ENCODE data around the gene FGD3. TPM values are rescaled to one million over a fixed set of nuclear protein-coding genes. Genes with fewer than 3 reads are reported as not detected.
"Not testable (repeated sequence)": the region's sequence is repeated elsewhere in the genome, so short reads cannot be mapped to it uniquely, and the experiment has no call there.

FGD3 gene
- total and polyA plus RNA-seq, 2 donors (not counting 1 experiment from before 2014, with no cell fraction given) = 130 to 134 TPM

GRCh38 chr9:93013856-93014582 lies 66.7 kb downstream of the FGD3 start:
- no peaks in the 10 kb centered on the region for H3K9me3 ChIP-seq (ENCODE audit: control extremely low read depth in 1 of 3, control insufficient read depth in 2 of 3, insufficient read depth in 1 of 3, low read length in 2 of 3)
- POLR2A ChIA-PET = interaction anchor here (0.6 kb wide), 1 partner anchor 61 kb away, joined by 6 read pairs; no protein-coding TSS in a partner anchor
- peaks cover 4 to 73% of the 10 kb centered on the region in 2 experiments for H3K36me3 ChIP-seq (replicated peaks in 1 of 2; ENCODE audit: control extremely low read depth in 1 of 2, control insufficient read depth in 1 of 2, extremely low read depth in 1 of 2, insufficient read depth in 2 of 2, low read length in 1 of 2)
- no peaks in the 10 kb centered on the region for H3K27me3 ChIP-seq (replicated peaks in 1 of 4; ENCODE audit: control extremely low read depth in 1 of 4, control insufficient read depth in 3 of 4, insufficient read depth in 4 of 4, low read length in 3 of 4)
- DNase-seq = no peak
- intact Hi-C loops (cut with micrococcal nuclease) = no loop called here
- H3K4me2 ChIP-seq (replicated peaks; ENCODE audit: low read depth, low read length, poor library complexity, severe bottlenecking) = no peak overlapping the region
- H3K79me2 ChIP-seq (ENCODE audit: control insufficient read depth, insufficient read depth, low read length) = peaks cover 11% of the 10 kb centered on the region
- H3K9me3 Mint-ChIP-seq (ENCODE audit: insufficient read depth) = no peaks in the 10 kb centered on the region
- CTCF ChIA-PET = interaction anchor here (1.1 to 2.1 kb wide), 4 partner anchors 10 to 95 kb away, joined by 3 to 10 read pairs (median 6); no protein-coding TSS in a partner anchor
- H3K4me1 Mint-ChIP-seq = no peaks in the 10 kb centered on the region
- H2AFZ ChIP-seq (ENCODE audit: insufficient read depth, low read depth, low read length, poor library complexity, severe bottlenecking) = no peak overlapping the region
- H3K9ac ChIP-seq (ENCODE audit: low read length) = no peak overlapping the region
- no peak for ATAC-seq (ENCODE audit: low read depth)
- TF ChIP-seq EZH2 (IDR thresholded peaks at IDR 0.05; ENCODE audit: borderline replicate concordance, insufficient read depth, low read depth, low read length, poor library complexity, severe bottlenecking) (no peak), CTCF (IDR thresholded peaks at IDR 0.05) (no peak)
- H3K27ac Mint-ChIP-seq = no peak overlapping the region
- H4K20me1 ChIP-seq (ENCODE audit: control insufficient read depth, insufficient read depth, low read length, poor library complexity, severe bottlenecking) = peaks cover 48% of the 10 kb centered on the region
- no peaks in the 10 kb centered on the region for H3K27me3 Mint-ChIP-seq
- H3K4me3 Mint-ChIP-seq = no peak overlapping the region
- WGBS (ENCODE audit: insufficient coverage) = 94% methylated on average over 6 of the region's 13 CpGs
- H3K4me1 ChIP-seq (ENCODE audit: control insufficient read depth in 2 of 2, insufficient read depth in 2 of 2, low read length in 2 of 2) = no peaks in the 10 kb centered on the region
- no peak overlapping the region for H3K27ac ChIP-seq (ENCODE audit: low read length in 2 of 2)
- H3K4me3 ChIP-seq (ENCODE audit: control extremely low read depth in 1 of 5, extremely low read depth in 1 of 5, insufficient read depth in 1 of 5, low read depth in 2 of 5, low read length in 4 of 5) = no peak overlapping the region

- H3K27me3 Mint-ChIP-seq; H3K9ac ChIP-seq (ENCODE audit: low read length); H3K9me3 Mint-ChIP-seq (ENCODE audit: insufficient read depth); intact Hi-C loops (cut with micrococcal nuclease); H3K4me2 ChIP-seq (replicated peaks; ENCODE audit: low read depth, low read length, poor library complexity, severe bottlenecking); H3K4me3 ChIP-seq (ENCODE audit: control extremely low read depth in 1 of 5, extremely low read depth in 1 of 5, insufficient read depth in 1 of 5, low read depth in 2 of 5, low read length in 4 of 5); H2AFZ ChIP-seq (ENCODE audit: insufficient read depth, low read depth, low read length, poor library complexity, severe bottlenecking); ATAC-seq (ENCODE audit: low read depth); H3K9me3 ChIP-seq (ENCODE audit: control extremely low read depth in 1 of 3, control insufficient read depth in 2 of 3, insufficient read depth in 1 of 3, low read length in 2 of 3); H3K27ac ChIP-seq (ENCODE audit: low read length in 2 of 2); H3K79me2 ChIP-seq (ENCODE audit: control insufficient read depth, insufficient read depth, low read length); H3K27ac Mint-ChIP-seq; H3K27me3 ChIP-seq (replicated peaks in 1 of 4; ENCODE audit: control extremely low read depth in 1 of 4, control insufficient read depth in 3 of 4, insufficient read depth in 4 of 4, low read length in 3 of 4); H3K4me1 Mint-ChIP-seq; H3K4me1 ChIP-seq (ENCODE audit: control insufficient read depth in 2 of 2, insufficient read depth in 2 of 2, low read length in 2 of 2); H3K4me3 Mint-ChIP-seq; POLR2A ChIA-PET; DNase-seq: not testable (repeated sequence)
- peaks cover 8 to 73% of the 10 kb centered on the region in 2 experiments for H3K36me3 ChIP-seq (replicated peaks in 1 of 2; ENCODE audit: control extremely low read depth in 1 of 2, control insufficient read depth in 1 of 2, extremely low read depth in 1 of 2, insufficient read depth in 2 of 2, low read length in 1 of 2)
- 93% methylated on average over 5 of the region's 10 CpGs for WGBS (ENCODE audit: insufficient coverage)
- H4K20me1 ChIP-seq (ENCODE audit: control insufficient read depth, insufficient read depth, low read length, poor library complexity, severe bottlenecking) = peaks cover 40% of the 10 kb centered on the region
- CTCF ChIA-PET = interaction anchor here (0.9 to 1.9 kb wide), 5 partner anchors 12 to 94 kb away, joined by 3 to 10 read pairs (median 3); no protein-coding TSS in a partner anchor
These were observed 67.9 kb downstream of the FGD3 start for GRCh38 chr9:93015190-93015589.

All from B cell (primary cell).